Caco-2 (cell line): Measurements from ENCODE around the gene ATP13A2. TPM values are rescaled to one million over a fixed set of nuclear protein-coding genes. Genes with fewer than 3 reads are reported as not detected.

Experiments used
- BruUV-seq: library from RNA; stranded (reverse); fragments of 400-500 nt; replicated peaks from 2 replicates; lab custom pipeline; 2021; lab: Mats Ljungman, UMichigan
- CTCF ChIA-PET: fragments of 300-600 bp; sonication (Branson Sonifier 250); formaldehyde crosslinking; loops from one replicate; lab custom pipeline; 2022; ENCODE audit warnings: antibody characterized with exemption; lab: Charles Lee
- POLR2A ChIA-PET: fragments of 300-600 bp; sonication (Branson Sonifier 250); formaldehyde crosslinking; loops from one replicate; lab custom pipeline; 2022; ENCODE audit warnings: antibody characterized with exemption; lab: Charles Lee
- DNase-seq, 2 experiments: peaks; one replicate each; pipeline versions ENCODE4 v3.0.0 to v3.0.0-alpha.2; 2020 to 2022
- H3K27me3 ChIP-seq: replicated peaks from 2 replicates; pipeline ENCODE4 v1.6.0; 2011; ENCODE audit warnings: low read length; ENCODE audit not compliant: control insufficient read depth, insufficient read depth
- H3K36me3 ChIP-seq: 2 replicates; pipeline ENCODE4 v1.5.1; 2011; ENCODE audit warnings: low read length; ENCODE audit not compliant: control insufficient read depth, insufficient read depth
- H3K4me1 ChIP-seq: fragments of 250-450 bp; sonication (Bioruptor Pico); 2 replicates; pipeline ENCODE4 v1.5.1; 2020; ENCODE audit warnings: mild to moderate bottlenecking
- H3K4me3 ChIP-seq: 2 replicates; pipeline ENCODE4 v1.5.1; 2011; ENCODE audit warnings: low read depth, mild to moderate bottlenecking, control low read depth, low read length
- H3K9me3 ChIP-seq: fragments of 250-450 bp; sonication (Bioruptor Pico); 2 replicates; pipeline ENCODE4 v1.5.1; 2020; ENCODE audit warnings: mild to moderate bottlenecking, moderate library complexity
- H3K27ac Mint-ChIP-seq: one replicate; pipeline ENCODE4 v1.8.0; 2022; ENCODE audit warnings: mixed read lengths; ENCODE audit not compliant: unreplicated experiment
- H3K27me3 Mint-ChIP-seq: one replicate; pipeline ENCODE4 v1.8.0; 2022; ENCODE audit warnings: mixed read lengths; ENCODE audit not compliant: insufficient read depth, unreplicated experiment
- H3K36me3 Mint-ChIP-seq: one replicate; pipeline ENCODE4 v1.8.0; 2022; ENCODE audit warnings: mild to moderate bottlenecking, mixed read lengths; ENCODE audit not compliant: insufficient read depth, unreplicated experiment
- H3K4me1 Mint-ChIP-seq: one replicate; pipeline ENCODE4 v1.8.0; 2022; ENCODE audit warnings: low read depth, mixed read lengths; ENCODE audit not compliant: unreplicated experiment
- H3K4me3 Mint-ChIP-seq: one replicate; pipeline ENCODE4 v1.8.0; 2022; ENCODE audit warnings: mild to moderate bottlenecking, moderate library complexity, mixed read lengths; ENCODE audit not compliant: unreplicated experiment
- H3K9me3 Mint-ChIP-seq: one replicate; pipeline ENCODE4 v1.8.0; 2022; ENCODE audit warnings: mixed read lengths; ENCODE audit not compliant: unreplicated experiment
- intact Hi-C: fragments of 100-400 bp; cut with micrococcal nuclease; formaldehyde crosslinking; loops from one replicate; pipeline ENCODE4 v1.10.0; 2022; ENCODE audit not compliant: unreplicated experiment
- total RNA-seq: library from RNA; stranded (reverse); gene quantifications from 2 replicates; pipeline ENCODE4 v1.2.3, GENCODE V29; 2022
- TF ChIP-seq, protein P1 (sequence below), 2 experiments: fragments of 200-600 bp in 1 of 2; IDR thresholded peaks; 1 replicate in 1 of 2; 2 replicates in 1 of 2; pipeline versions ENCODE4 v1.5.1 to v1.8.0; 2011 to 2022; ENCODE audit warnings: antibody characterized with exemption in 1 of 2, control low read depth in 1 of 2, inconsistent platforms in 1 of 2, low read depth in 1 of 2, low read length in 1 of 2, mild to moderate bottlenecking in 1 of 2, moderate library complexity in 1 of 2; ENCODE audit not compliant: insufficient read depth in 1 of 2, severe bottlenecking in 1 of 2, unreplicated experiment in 1 of 2

The ATP13A2 gene
- total RNA-seq, 1 experiment from 2014 or later: 58.4 TPM

DNA sequence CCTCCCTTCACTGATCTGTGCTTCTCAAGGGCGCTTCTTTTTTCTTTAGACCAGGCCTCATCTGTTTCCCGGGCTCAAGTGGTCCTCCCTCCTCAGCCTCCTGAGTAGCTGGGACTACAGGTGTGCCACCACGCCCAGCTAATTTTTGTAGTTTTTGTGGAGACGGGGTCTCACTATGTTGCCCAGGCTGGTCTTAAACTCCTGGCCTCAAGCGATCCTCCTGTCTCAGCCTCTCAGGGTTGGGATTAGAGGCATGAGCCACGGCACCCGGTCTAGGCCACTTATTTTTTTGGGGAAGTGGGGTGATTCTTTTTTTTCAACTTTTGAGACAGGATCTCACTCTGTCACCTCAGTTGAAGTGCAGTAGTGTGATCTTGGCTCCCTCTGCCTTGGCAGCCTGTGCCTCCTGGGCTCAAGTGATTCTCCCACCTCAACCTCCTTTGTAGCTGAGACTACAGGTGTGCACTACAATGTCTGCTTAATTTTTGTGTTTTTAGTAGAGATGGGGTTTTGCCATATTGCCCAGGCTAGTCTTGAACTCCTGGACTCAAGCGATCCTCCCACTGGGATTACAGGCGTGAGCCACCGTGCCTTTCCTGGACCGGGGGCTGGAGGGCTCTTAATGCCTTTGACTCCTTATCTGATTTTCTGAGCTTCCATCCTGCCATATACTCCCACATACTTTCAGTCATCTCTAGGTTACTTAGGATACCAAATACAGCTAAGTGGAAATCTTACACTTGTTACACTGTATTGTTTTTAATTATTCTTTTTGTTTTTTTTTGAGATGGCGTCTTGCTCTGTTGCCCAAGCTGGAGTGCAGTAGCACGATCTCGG, 50.2 kb downstream of the ATP13A2 start:
- TF ChIP-seq, protein P1, sequence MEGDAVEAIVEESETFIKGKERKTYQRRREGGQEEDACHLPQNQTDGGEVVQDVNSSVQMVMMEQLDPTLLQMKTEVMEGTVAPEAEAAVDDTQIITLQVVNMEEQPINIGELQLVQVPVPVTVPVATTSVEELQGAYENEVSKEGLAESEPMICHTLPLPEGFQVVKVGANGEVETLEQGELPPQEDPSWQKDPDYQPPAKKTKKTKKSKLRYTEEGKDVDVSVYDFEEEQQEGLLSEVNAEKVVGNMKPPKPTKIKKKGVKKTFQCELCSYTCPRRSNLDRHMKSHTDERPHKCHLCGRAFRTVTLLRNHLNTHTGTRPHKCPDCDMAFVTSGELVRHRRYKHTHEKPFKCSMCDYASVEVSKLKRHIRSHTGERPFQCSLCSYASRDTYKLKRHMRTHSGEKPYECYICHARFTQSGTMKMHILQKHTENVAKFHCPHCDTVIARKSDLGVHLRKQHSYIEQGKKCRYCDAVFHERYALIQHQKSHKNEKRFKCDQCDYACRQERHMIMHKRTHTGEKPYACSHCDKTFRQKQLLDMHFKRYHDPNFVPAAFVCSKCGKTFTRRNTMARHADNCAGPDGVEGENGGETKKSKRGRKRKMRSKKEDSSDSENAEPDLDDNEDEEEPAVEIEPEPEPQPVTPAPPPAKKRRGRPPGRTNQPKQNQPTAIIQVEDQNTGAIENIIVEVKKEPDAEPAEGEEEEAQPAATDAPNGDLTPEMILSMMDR (IDR thresholded peaks at IDR 0.05; ENCODE audit: insufficient read depth in 1 of 2, low read depth in 1 of 2, low read length in 1 of 2, severe bottlenecking in 1 of 2, unreplicated experiment in 1 of 2): no peak
- CTCF ChIA-PET: interaction anchor here (0.7 to 2.3 kb wide), 7 partner anchors 10 to 437 kb away, joined by 3 to 26 read pairs (median 4); partner anchors contain the start of gene ATP13A2
- POLR2A ChIA-PET: interaction anchor here (1.1 kb wide), 1 partner anchor 10 kb away, joined by 3 read pairs; no protein-coding TSS in a partner anchor
- no peaks in the 10 kb centered on the region for H3K27me3 ChIP-seq
- H3K4me3 ChIP-seq: peak overlapping the region; percentile 26
- H3K4me3 Mint-ChIP-seq: peak overlapping the region; percentile 59
- H3K4me1 ChIP-seq: no peaks in the 10 kb centered on the region
- no peaks in the 10 kb centered on the region for H3K4me1 Mint-ChIP-seq
- intact Hi-C loops: loop anchor here (5.0 kb wide), 1 partner anchor 49 kb away; no protein-coding TSS in a partner anchor
- DNase-seq: no peak
- H3K36me3 Mint-ChIP-seq: no peaks in the 10 kb centered on the region
- H3K27me3 Mint-ChIP-seq: no peaks in the 10 kb centered on the region
- no peaks in the 10 kb centered on the region for H3K9me3 ChIP-seq
- H3K27ac Mint-ChIP-seq: no peak overlapping the region
- H3K36me3 ChIP-seq: no peaks in the 10 kb centered on the region
- no TSS peak for BruUV-seq
- no peaks in the 10 kb centered on the region for H3K9me3 Mint-ChIP-seq

DNA sequence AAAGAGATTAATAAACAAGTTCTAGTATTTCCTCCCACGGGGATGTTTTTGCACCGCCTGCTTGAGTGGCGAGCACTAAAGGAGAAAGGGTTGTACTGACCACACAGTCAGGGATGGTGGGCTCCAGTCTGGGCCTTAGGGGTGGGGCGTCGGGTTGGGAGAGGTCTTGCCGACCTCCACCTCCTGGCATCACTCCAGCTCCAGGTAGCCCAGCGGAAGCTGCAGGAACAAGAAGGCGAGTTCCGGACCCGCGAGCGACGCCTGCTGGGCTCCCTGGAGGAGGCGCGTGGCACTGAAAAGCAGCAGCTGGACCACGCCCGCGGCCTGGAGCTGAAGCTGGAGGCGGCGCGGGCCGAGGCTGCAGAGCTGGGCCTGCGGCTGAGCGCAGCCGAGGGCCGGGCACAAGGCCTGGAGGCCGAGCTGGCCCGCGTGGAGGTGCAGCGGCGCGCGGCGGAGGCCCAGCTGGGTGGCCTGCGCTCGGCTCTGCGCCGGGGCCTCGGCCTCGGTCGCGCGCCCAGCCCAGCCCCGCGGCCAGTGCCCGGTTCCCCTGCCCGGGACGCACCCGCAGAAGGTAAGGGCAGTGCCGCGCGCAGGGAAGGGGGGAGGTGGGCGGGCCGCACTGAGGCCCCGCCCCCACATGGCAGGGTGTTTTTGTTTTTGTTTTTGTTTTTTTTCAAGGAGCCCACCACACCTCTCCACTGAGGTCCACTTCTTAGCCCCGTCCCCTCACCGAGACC, 51.0 kb downstream of the ATP13A2 start:
- POLR2A ChIA-PET: interaction anchor here (0.6 to 1.1 kb wide), 2 partner anchors 9 to 36 kb away, joined by 3 read pairs; no protein-coding TSS in a partner anchor

More for the DNA sequence above, 51.0 kb downstream of the ATP13A2 start:
- H3K27me3 Mint-ChIP-seq: no peaks in the 10 kb centered on the region
- H3K9me3 ChIP-seq: no peaks in the 10 kb centered on the region
- CTCF ChIA-PET: interaction anchor here (0.7 to 2.3 kb wide), 7 partner anchors 9 to 340 kb away, joined by 3 to 26 read pairs (median 4); partner anchors contain the start of gene ATP13A2
- no TSS peak for BruUV-seq
- H3K36me3 Mint-ChIP-seq: no peaks in the 10 kb centered on the region
- no peak overlapping the region for H3K27ac Mint-ChIP-seq
- DNase-seq: peak; percentile 90 to 91
- intact Hi-C loops: loop anchor here (1.0 to 5.0 kb wide), 2 partner anchors 9 to 48 kb away; no protein-coding TSS in a partner anchor
- no peaks in the 10 kb centered on the region for H3K9me3 Mint-ChIP-seq
- H3K4me1 ChIP-seq: no peaks in the 10 kb centered on the region
- peak overlapping the region; percentile 59 for H3K4me3 Mint-ChIP-seq
- no peaks in the 10 kb centered on the region for H3K27me3 ChIP-seq
- no peaks in the 10 kb centered on the region for H3K36me3 ChIP-seq
- no peaks in the 10 kb centered on the region for H3K4me1 Mint-ChIP-seq
- H3K4me3 ChIP-seq: peak overlapping the region; percentile 26
- TF ChIP-seq, protein P1 (IDR thresholded peaks at IDR 0.05; ENCODE audit: insufficient read depth in 1 of 2, low read depth in 1 of 2, low read length in 1 of 2, severe bottlenecking in 1 of 2, unreplicated experiment in 1 of 2): peak; percentile 46 to 75
